HCT116 (cell line): Measurements from ENCODE around the gene PRKD2. TPM values are rescaled to one million over a fixed set of nuclear protein-coding genes. Genes with fewer than 3 reads are reported as not detected.

Source experiments
- ATAC-seq: fragments of 200-7000 bp; cut with Tn5 transposase; 2 replicates; pipeline ENCODE4 v1.9.1; 2020; ENCODE audit warnings: mild to moderate bottlenecking, moderate library complexity
- BruUV-seq: library from RNA; stranded (reverse); fragments of 400-500 nt; replicated peaks from 2 replicates; lab custom pipeline; 2021; lab: Mats Ljungman, UMichigan
- CTCF ChIA-PET: fragments of 300-600 bp; sonication (Branson Sonifier 250); formaldehyde crosslinking; loops from one replicate; lab custom pipeline; 2021; ENCODE audit warnings: antibody characterized with exemption; lab: Charles Lee
- POLR2A ChIA-PET: fragments of 300-600, 350-600 bp; sonication (Branson Sonifier 250); formaldehyde crosslinking; loops from one replicate; lab custom pipeline; 2021; ENCODE audit warnings: antibody characterized with exemption; lab: Charles Lee
- RAD21 ChIA-PET, 2 experiments: fragments of 300-600 bp; sonication (Branson Sonifier 250); formaldehyde crosslinking; loops; one replicate each; lab custom pipeline; 2023; ENCODE audit warnings: low total read pairs in 2 of 2; ENCODE audit not compliant: uncharacterized antibody in 2 of 2, unreplicated experiment in 2 of 2, low non-redundant PET in 1 of 2; lab: Charles Lee
- DNase-seq: peaks from one replicate; pipeline ENCODE4 v3.0.0-alpha.2; 2010; ENCODE audit warnings: low read depth, low spot score
- H2AFZ ChIP-seq: fragments of 200-600 bp; shearing (Covaris generic), sonication (generic); 2 replicates; pipeline ENCODE4 v1.6.1; 2017; ENCODE audit warnings: low read depth, mixed run types, mixed read lengths, antibody characterized with exemption, low read length; ENCODE audit not compliant: poor library complexity, severe bottlenecking
- H3K27ac ChIP-seq: 2 replicates; pipeline ENCODE4 v1.5.1; 2012; ENCODE audit warnings: low read depth, low read length
- H3K27me3 ChIP-seq: fragments of 200-600 bp; sonication (generic); 2 replicates; pipeline ENCODE4 v1.6.1; 2016; ENCODE audit warnings: mixed run types, low read length, mixed read lengths; ENCODE audit not compliant: insufficient read depth
- H3K36me3 ChIP-seq, 2 experiments: fragments of 200-500 bp in 1 of 2; fragments of 200-600 bp in 1 of 2; sonication (Bioruptor generic) in 1 of 2; sonication (generic) in 1 of 2; 2 replicates each; pipeline versions ENCODE4 v1.5.1 to v1.6.1; 2014 to 2016; ENCODE audit warnings: low read length in 2 of 2, inconsistent platforms in 1 of 2, mixed read lengths in 1 of 2, mixed run types in 1 of 2; ENCODE audit not compliant: insufficient read depth in 2 of 2, control insufficient read depth in 1 of 2
- H3K4me1 ChIP-seq, 2 experiments: fragments of 200-600 bp in 1 of 2; sonication (generic) in 1 of 2; 2 replicates each; pipeline versions ENCODE4 v1.5.1 to v1.6.1; 2012 to 2017; ENCODE audit warnings: low read length in 2 of 2, inconsistent platforms in 1 of 2, mild to moderate bottlenecking in 1 of 2, mixed read lengths in 1 of 2, mixed run types in 1 of 2, moderate library complexity in 1 of 2; ENCODE audit not compliant: insufficient read depth in 2 of 2, control insufficient read depth in 1 of 2
- H3K4me2 ChIP-seq: fragments of 200-600 bp; sonication (generic); 2 replicates; pipeline ENCODE4 v1.6.1; 2017; ENCODE audit warnings: mixed run types, low read length, mixed read lengths
- H3K4me3 ChIP-seq, 2 experiments: fragments of 200-600 bp in 1 of 2; sonication (generic) in 1 of 2; replicated peaks in 1 of 2; 2 replicates each; pipeline ENCODE4 v1.5.1; 2011 to 2016; ENCODE audit warnings: low read length in 2 of 2, control low read depth in 1 of 2, low read depth in 1 of 2, mild to moderate bottlenecking in 1 of 2, mixed read lengths in 1 of 2, mixed run types in 1 of 2
- H3K79me2 ChIP-seq: fragments of 200-600 bp; sonication (generic); 2 replicates; pipeline ENCODE4 v1.6.1; 2017; ENCODE audit warnings: mild to moderate bottlenecking, mixed run types, low read length, moderate library complexity, mixed read lengths; ENCODE audit not compliant: insufficient read depth
- H3K9ac ChIP-seq: fragments of 200-600 bp; sonication (generic); 2 replicates; pipeline ENCODE4 v1.6.1; 2016; ENCODE audit warnings: low read length, mixed read lengths
- H3K9me2 ChIP-seq: fragments of 200-600 bp; sonication (generic), shearing (Covaris generic); 2 replicates; pipeline ENCODE4 v1.6.1; 2017; ENCODE audit warnings: mixed run types, mild to moderate bottlenecking, moderate library complexity; ENCODE audit not compliant: insufficient read depth
- H3K9me3 ChIP-seq, 2 experiments: fragments of 200-500 bp in 1 of 2; fragments of 200-600 bp in 1 of 2; sonication (Bioruptor generic) in 1 of 2; sonication (generic) in 1 of 2; 2 replicates each; pipeline ENCODE4 v1.6.1; 2014 to 2017; ENCODE audit warnings: low read length in 2 of 2, mixed read lengths in 2 of 2, inconsistent platforms in 1 of 2, low read depth in 1 of 2, mild to moderate bottlenecking in 1 of 2, mixed run types in 1 of 2, moderate library complexity in 1 of 2; ENCODE audit not compliant: control insufficient read depth in 1 of 2, insufficient read depth in 1 of 2
- H4K20me1 ChIP-seq: fragments of 200-600 bp; sonication (generic), shearing (Covaris generic); 2 replicates; pipeline ENCODE4 v1.6.1; 2017; ENCODE audit warnings: mixed run types, mild to moderate bottlenecking, moderate library complexity; ENCODE audit not compliant: insufficient read depth
- ATF3 ChIP-seq: IDR thresholded peaks from 2 replicates; pipeline ENCODE4 v1.6.1; 2012
- FOSL1 ChIP-seq: IDR thresholded peaks from 2 replicates; pipeline ENCODE4 v1.6.1; 2012; ENCODE audit warnings: low read depth
- POLR2A ChIP-seq: IDR thresholded peaks from 2 replicates; pipeline ENCODE4 v1.7.0; 2011; ENCODE audit warnings: borderline replicate concordance; ENCODE audit not compliant: insufficient read depth, insufficient read length; ENCODE audit errors: extremely low read depth
- REST ChIP-seq: IDR thresholded peaks from 2 replicates; pipeline ENCODE4 v1.6.1; 2012; ENCODE audit warnings: low read depth
- SIN3A ChIP-seq: IDR thresholded peaks from 2 replicates; pipeline ENCODE4 v1.6.1; 2012; ENCODE audit warnings: low read depth
- SP1 ChIP-seq: IDR thresholded peaks from 2 replicates; pipeline ENCODE4 v1.6.1; 2012; ENCODE audit warnings: low read depth
- TCF7L2 ChIP-seq: IDR thresholded peaks from 2 replicates; pipeline ENCODE4 v1.7.0; 2011; ENCODE audit warnings: borderline replicate concordance, inconsistent platforms; ENCODE audit not compliant: insufficient read depth, insufficient read length; ENCODE audit errors: extremely low read depth
- intact Hi-C: fragments of 100-400 bp; cut with micrococcal nuclease; formaldehyde crosslinking; loops from 2 replicates; pipeline ENCODE4 v1.10.0; 2022
- total RNA-seq: library from RNA; stranded (reverse); gene quantifications from one replicate; pipeline ENCODE4 v1.2.1, GENCODE V29; 2021; ENCODE audit not compliant: unreplicated experiment

Gene PRKD2
- total RNA-seq, 1 experiment from 2014 or later: 73.5 TPM

GRCh38 chr19:46759206-46759605, 42.3 kb upstream of the PRKD2 start:
- Histone ChIP-seq H3K79me2 (no peaks in the 10 kb centered on the region), H3K9me3 (no peaks in the 10 kb centered on the region), H3K27me3 (no peaks in the 10 kb centered on the region), H3K9me2 (no peaks in the 10 kb centered on the region), H3K4me2 (no peak overlapping the region), H3K4me1 (peaks cover 10 to 17% of the 10 kb centered on the region in 2 experiments), H3K4me3 (no peak overlapping the region), H3K27ac (no peak overlapping the region), H3K9ac (no peak overlapping the region), H4K20me1 (no peaks in the 10 kb centered on the region), H3K36me3 (peaks cover 0 to 2% of the 10 kb centered on the region in 2 experiments; a peak in 1 of 4 replicates), H2AFZ (no peak overlapping the region)
- no peak for DNase-seq
- CTCF ChIA-PET: interaction anchor here (2.1 kb wide), 1 partner anchor 81 kb away, joined by 27 read pairs; no protein-coding TSS in a partner anchor
- no TSS peak for BruUV-seq
- TF ChIP-seq SP1 (no peak), TCF7L2 (no peak), ATF3 (no peak), SIN3A (no peak), REST (no peak), FOSL1 (no peak), POLR2A (no peak)
- RAD21 ChIA-PET: no interaction called here
- ATAC-seq: no peak
- POLR2A ChIA-PET: interaction anchor here (1.5 to 1.7 kb wide), 2 partner anchors 28 to 81 kb away, joined by 3 to 5 read pairs; no protein-coding TSS in a partner anchor
- intact Hi-C loops: no loop called here
